ENCODE measurements around the gene WBP2. TPM values are rescaled to one million over a fixed set of nuclear protein-coding genes. Genes with fewer than 3 reads are reported as not detected.

The WBP2 gene
- total and polyA plus RNA-seq, 2 of the 13 experiments (the other 11 are each of a cell fraction or from before 2014, with no cell fraction given), result 29.2 to 29.5 TPM

- TF ChIP-seq HOMEZ (CRISPR knock-in tag; IDR thresholded peaks at IDR 0.05; ENCODE audit: low read depth) (no peak), EP300 (IDR thresholded peaks at IDR 0.05; ENCODE audit: low read depth in 2 of 2, low read length in 2 of 2) (no peak), EP300 (CRISPR knock-in tag; IDR thresholded peaks at IDR 0.05; ENCODE audit: borderline replicate concordance) (no peak; the same call in 1 of the 2 replicates), DNMT3B (CRISPR knock-in tag; conservative IDR thresholded peaks at IDR 0.05) (peak; percentile 55; the same call in 1 of the 2 replicates), ZNF792 (CRISPR knock-in tag; IDR thresholded peaks at IDR 0.05) (peak; percentile 42; the same call in 1 of the 2 replicates), ZBED4 (CRISPR knock-in tag; IDR thresholded peaks at IDR 0.05; ENCODE audit: borderline replicate concordance) (peak; percentile 58; the same call in 1 of the 2 replicates), GABPB1 (CRISPR knock-in tag; IDR thresholded peaks at IDR 0.05) (peak; percentile 85), ZNF781 (CRISPR knock-in tag; IDR thresholded peaks at IDR 0.05; ENCODE audit: borderline replicate concordance, not compliant biosample characterization) (no peak), HOXA9 (CRISPR knock-in tag; IDR thresholded peaks at IDR 0.05; ENCODE audit: borderline replicate concordance) (no peak), RFXANK (CRISPR knock-in tag; IDR thresholded peaks at IDR 0.05) (no peak), DMAP1 (CRISPR knock-in tag; IDR thresholded peaks at IDR 0.05) (peak; percentile 53; the same call in 1 of the 2 replicates), FOXO1 (CRISPR knock-in tag; IDR thresholded peaks at IDR 0.05) (peak; percentile 33; the same call in 1 of the 2 replicates), ZNF512B (CRISPR knock-in tag; IDR thresholded peaks at IDR 0.05; ENCODE audit: borderline replicate concordance) (0 out of 2 replicates have a peak, but pooled peaks have one; percentile 40), IRF1 (CRISPR knock-in tag; IDR thresholded peaks at IDR 0.05; ENCODE audit: low read depth) (no peak), SOX13 (IDR thresholded peaks at IDR 0.05) (no peak; the same call in 1 of the 2 replicates), SOX13 (CRISPR knock-in tag; conservative IDR thresholded peaks at IDR 0.05 in 1 of 2, IDR thresholded peaks at IDR 0.05 in 1 of 2) (no peak), ATF7-NPFF (CRISPR knock-in tag; IDR thresholded peaks at IDR 0.05; ENCODE audit: low read depth) (no peak), AGO2 (optimal IDR thresholded peaks at IDR 0.05; ENCODE audit: low read depth, low read length) (peak; percentile 51)
Observed at GRCh38 chr17:75843577-75844529, 11.3 kb downstream of the WBP2 start, which contains the start of gene UNC13D (continued).

Data from HepG2 (cell line).